K562 (cell line): Measurements from ENCODE around the gene KCNK18. TPM values are rescaled to one million over a fixed set of nuclear protein-coding genes. Genes with fewer than 3 reads are reported as not detected.

Source experiments
- ATAC-seq: fragments of 200-7000 bp; cut with Tn5 transposase; 3 replicates; pipeline ENCODE4 v1.9.1; 2020; ENCODE audit warnings: moderate library complexity
- BruUV-seq: library from RNA; stranded (reverse); fragments of 400-500 nt; replicated peaks from 2 replicates; lab custom pipeline; 2021; lab: Mats Ljungman, UMichigan
- CTCF ChIA-PET: fragments of 300-600 bp; formaldehyde crosslinking; extraction: SDS; loops from one replicate; lab custom pipeline; 2021; ENCODE audit warnings: low intra/inter-chr PET ratio; lab: Yijun Ruan, JAX
- POLR2A ChIA-PET: fragments of 300-600, 350-650 bp; sonication (Branson Sonifier 250); formaldehyde crosslinking; extraction: SDS; loops from one replicate; lab custom pipeline; 2021; ENCODE audit warnings: antibody characterized with exemption, inconsistent platforms; lab: Yijun Ruan, JAX
- DNase-seq, 4 experiments: peaks; one replicate each; pipeline versions ENCODE4 v3.0.0 to v3.0.0-alpha.2; 2011 to 2018; ENCODE audit warnings: low spot score in 3 of 4, mixed read lengths in 3 of 4; ENCODE audit errors: extremely low read depth in 1 of 4
- FAIRE-seq: peaks from 2 replicates; lab custom pipeline; 2011; peaks lifted over from hg19 to GRCh38; lab: Jason Lieb, UNC
- H2AFZ ChIP-seq: 2 replicates; pipeline ENCODE4 v1.6.0; 2011; ENCODE audit warnings: low read depth, low read length, control low read depth, inconsistent platforms
- H3K27ac ChIP-seq: fragments of 200-600 bp; 3 replicates; pipeline ENCODE4 v1.8.0; 2011; ENCODE audit warnings: low read depth, mild to moderate bottlenecking, control low read depth, inconsistent platforms, low read length, moderate library complexity, mixed read lengths; ENCODE audit errors: extremely low read depth
- H3K27me3 ChIP-seq, 2 experiments: fragments of 300-600 bp in 1 of 2; 2 replicates in 1 of 2; 3 replicates in 1 of 2; pipeline versions ENCODE4 v1.6.0 to v1.8.0; 2011; ENCODE audit warnings: inconsistent platforms in 2 of 2, low read length in 2 of 2, mild to moderate bottlenecking in 1 of 2, mixed read lengths in 1 of 2, moderate library complexity in 1 of 2; ENCODE audit not compliant: control insufficient read depth in 2 of 2, insufficient read depth in 2 of 2
- H3K36me3 ChIP-seq: fragments of 300-600 bp; 3 replicates; pipeline ENCODE4 v1.8.0; 2011; ENCODE audit warnings: mild to moderate bottlenecking, low read length, inconsistent platforms; ENCODE audit not compliant: control insufficient read depth, insufficient read depth
- H3K4me1 ChIP-seq, 2 experiments: fragments of 200-600 bp in 1 of 2; replicated peaks in 1 of 2; 2 replicates in 1 of 2; 3 replicates in 1 of 2; pipeline versions ENCODE4 v1.5.1 to v1.8.0; 2011; ENCODE audit warnings: inconsistent platforms in 2 of 2, low read length in 2 of 2, mild to moderate bottlenecking in 1 of 2, mixed read lengths in 1 of 2, moderate library complexity in 1 of 2; ENCODE audit not compliant: control insufficient read depth in 2 of 2, insufficient read depth in 2 of 2
- H3K4me2 ChIP-seq: 2 replicates; pipeline ENCODE4 v1.6.1; 2011; ENCODE audit warnings: low read length, control low read depth, inconsistent platforms, mixed read lengths; ENCODE audit not compliant: insufficient read depth
- H3K4me3 ChIP-seq: fragments of 200-600 bp; sonication (generic), shearing (Covaris generic); 2 replicates; pipeline ENCODE4 v1.5.1; 2016; ENCODE audit warnings: control low read depth, inconsistent platforms
- H3K79me2 ChIP-seq: fragments of 200-600 bp; 3 replicates; pipeline ENCODE4 v1.8.0; 2011; ENCODE audit warnings: low read length, inconsistent platforms; ENCODE audit not compliant: control insufficient read depth, insufficient read depth
- H3K9ac ChIP-seq, 2 experiments: 2 replicates each; pipeline versions ENCODE4 v1.6.0 to v1.6.1; 2011; ENCODE audit warnings: low read depth in 2 of 2, low read length in 2 of 2, control low read depth in 1 of 2, inconsistent platforms in 1 of 2, mild to moderate bottlenecking in 1 of 2, mixed read lengths in 1 of 2; ENCODE audit not compliant: insufficient read depth in 1 of 2
- H3K9me1 ChIP-seq: one replicate; pipeline ENCODE4 v1.6.0; 2011; ENCODE audit warnings: inconsistent platforms, mild to moderate bottlenecking, low read length, moderate library complexity; ENCODE audit not compliant: control insufficient read depth, insufficient read depth
- H3K9me3 ChIP-seq: replicated peaks from 2 replicates; pipeline ENCODE4 v1.5.1; 2011; ENCODE audit warnings: low read depth, low read length, inconsistent platforms; ENCODE audit not compliant: control insufficient read depth, insufficient read depth
- H4K20me1 ChIP-seq: replicated peaks from 2 replicates; pipeline ENCODE4 v1.6.1; 2011; ENCODE audit warnings: low read length, inconsistent platforms, mixed read lengths; ENCODE audit not compliant: control insufficient read depth, insufficient read depth
- RBM17 ChIP-seq: fragments of 200-400 bp; formaldehyde crosslinking; IDR thresholded peaks from 2 replicates; pipeline ENCODE4 v1.6.1; 2017; ENCODE audit warnings: low read depth, mild to moderate bottlenecking, low read length, borderline replicate concordance
- ZNF140 ChIP-seq: fragments of 250-450 bp; sonication (Bioruptor Pico); IDR thresholded peaks from 2 replicates; pipeline ENCODE4 v1.8.0; 2021; ENCODE audit warnings: moderate library complexity, mild to moderate bottlenecking, inconsistent platforms
- ZNF589 ChIP-seq: fragments of 200-800 bp; sonication (Bioruptor generic); IDR thresholded peaks from 2 replicates; pipeline ENCODE4 v1.6.1; 2016; ENCODE audit warnings: low read depth, missing genetic modification characterization, missing compliant biosample characterization
- WGBS: fragments of 100-300 bp; shearing (Covaris generic); methylation state at CpG from one replicate; pipeline ENCODE4 v1.1.6; 2016; ENCODE audit warnings: low coverage, mixed read lengths; ENCODE audit not compliant: insufficient coverage; ENCODE audit errors: missing lambda C conversion rate; 5-methylcytosine and 5-hydroxymethylcytosine counted together
- in situ Hi-C: fragments of 300-500 bp; cut with MboI; formaldehyde crosslinking; loops from 4 replicates; pipeline ENCODE4 v1.15.0; 2018; ENCODE audit warnings: inconsistent platforms, mixed read lengths
- intact Hi-C: fragments of 100-400 bp; cut with micrococcal nuclease; formaldehyde crosslinking; loops from 2 replicates; pipeline ENCODE4 v1.14.2; 2022
- polyA plus RNA-seq, 8 experiments: library from polyadenylated mRNA; depleted of rRNA in 4 of 8; stranded (reverse) in 5 of 8; unstranded in 3 of 8; fragments of >200 nt; fragmentation: Nextera tagmentation in 2 of 8; fragmentation: Illumina TruSeq in 1 of 8; extraction: Ambion mirVana in 2 of 8; extraction: Trizol in 1 of 8; gene quantifications; 2 replicates each; pipeline versions ENCODE4 v1.2.1 to v1.2.3, GENCODE V29; 2011 to 2014; ENCODE audit warnings: inconsistent platforms in 1 of 8, missing spikeins in 1 of 8
- total RNA-seq, 7 experiments: library from RNA; depleted of rRNA in 6 of 7; stranded (reverse); fragments of >200 nt in 6 of 7; fragmentation: Illumina TruSeq in 2 of 7; extraction: Trizol in 2 of 7; gene quantifications; 2 replicates each; pipeline versions ENCODE4 v1.2.1 to v1.2.3, GENCODE V29; 2011 to 2021; ENCODE audit warnings: low replicate concordance in 1 of 7

The KCNK18 gene
- total and polyA plus RNA-seq, 9 of the 15 experiments (the other 6 are each of a cell fraction or from before 2014, with no cell fraction given), result not detected

GRCh38 chr10:117167346-117167788 is 29.9 kb upstream of the KCNK18 start:
- FAIRE-seq, result no peak
- BruUV-seq, result no TSS peak
- H3K9me3 ChIP-seq, result no peaks in the 10 kb centered on the region

More at GRCh38 chr10:117167346-117167788, 29.9 kb upstream of the KCNK18 start:
- intact Hi-C loops (loop anchor here (2.0 kb wide), 1 partner anchor 331 kb away; no protein-coding TSS in a partner anchor), in situ Hi-C loops (loop anchor here (25.0 kb wide), 1 partner anchor 705 kb away; no protein-coding TSS in a partner anchor)
- Histone ChIP-seq H3K9me1 (no peaks in the 10 kb centered on the region), H3K9ac (no peak overlapping the region), H3K36me3 (no peaks in the 10 kb centered on the region), H3K4me3 (no peak overlapping the region), H3K4me2 (no peak overlapping the region), H3K4me1 (peaks cover 0 to 31% of the 10 kb centered on the region in 2 experiments; a peak in 2 of 5 replicates), H2AFZ (no peak overlapping the region), H3K27ac (no peak overlapping the region), H3K79me2 (no peaks in the 10 kb centered on the region), H4K20me1 (peaks cover 4% of the 10 kb centered on the region; the same call in 1 of the 2 replicates), H3K27me3 (peaks cover 18 to 55% of the 10 kb centered on the region in 2 experiments; a peak in 4 of 5 replicates)
- no peak for ATAC-seq
- TF ChIP-seq ZNF589 (CRISPR knock-in tag), result no peak
- TF ChIP-seq RBM17, result no peak
- no peak for TF ChIP-seq ZNF140 (CRISPR knock-in tag)
- no peak for DNase-seq
- CTCF ChIA-PET, result interaction anchor here (1.3 to 2.0 kb wide), 2 partner anchors 331 to 371 kb away, joined by 3 to 13 read pairs; no protein-coding TSS in a partner anchor
- POLR2A ChIA-PET, result interaction anchor here (0.5 kb wide), 2 partner anchors 248 to 384 kb away, joined by 3 read pairs; no protein-coding TSS in a partner anchor
- 24% methylated on average over 16 of the region's 21 CpGs for WGBS
